Skeletal muscle satellite cell (primary cell): ENCODE data around the gene TTC33.
"Not testable (repeated sequence)": the region's sequence is repeated elsewhere in the genome, so short reads cannot be mapped to it uniquely, and the experiment has no call there.

ENCODE experiments used
- H3K27me3 ChIP-seq: 2 replicates; pipeline ENCODE4 v1.7.0; 2013; ENCODE audit warnings: low read length; ENCODE audit not compliant: control insufficient read depth, insufficient read depth
- H3K36me3 ChIP-seq: 2 replicates; pipeline ENCODE4 v1.7.0; 2013; ENCODE audit warnings: mild to moderate bottlenecking, control low read depth, low read length; ENCODE audit not compliant: insufficient read depth
- H3K4me1 ChIP-seq: 2 replicates; pipeline ENCODE4 v1.7.0; 2013; ENCODE audit warnings: low read length; ENCODE audit not compliant: control insufficient read depth, insufficient read depth
- H3K4me2 ChIP-seq: 2 replicates; pipeline ENCODE4 v1.7.0; 2013; ENCODE audit warnings: mild to moderate bottlenecking, low read length
- H3K4me3 ChIP-seq: 2 replicates; pipeline ENCODE4 v1.7.0; 2013; ENCODE audit warnings: low read length
- H3K9ac ChIP-seq: 2 replicates; pipeline ENCODE4 v1.7.0; 2013; ENCODE audit warnings: mild to moderate bottlenecking, low read depth, low read length, moderate library complexity
- H3K9me3 ChIP-seq: replicated peaks from 2 replicates; pipeline ENCODE4 v1.7.0; 2013; ENCODE audit warnings: mild to moderate bottlenecking, control low read depth, low read length

The TTC33 gene

DNA sequence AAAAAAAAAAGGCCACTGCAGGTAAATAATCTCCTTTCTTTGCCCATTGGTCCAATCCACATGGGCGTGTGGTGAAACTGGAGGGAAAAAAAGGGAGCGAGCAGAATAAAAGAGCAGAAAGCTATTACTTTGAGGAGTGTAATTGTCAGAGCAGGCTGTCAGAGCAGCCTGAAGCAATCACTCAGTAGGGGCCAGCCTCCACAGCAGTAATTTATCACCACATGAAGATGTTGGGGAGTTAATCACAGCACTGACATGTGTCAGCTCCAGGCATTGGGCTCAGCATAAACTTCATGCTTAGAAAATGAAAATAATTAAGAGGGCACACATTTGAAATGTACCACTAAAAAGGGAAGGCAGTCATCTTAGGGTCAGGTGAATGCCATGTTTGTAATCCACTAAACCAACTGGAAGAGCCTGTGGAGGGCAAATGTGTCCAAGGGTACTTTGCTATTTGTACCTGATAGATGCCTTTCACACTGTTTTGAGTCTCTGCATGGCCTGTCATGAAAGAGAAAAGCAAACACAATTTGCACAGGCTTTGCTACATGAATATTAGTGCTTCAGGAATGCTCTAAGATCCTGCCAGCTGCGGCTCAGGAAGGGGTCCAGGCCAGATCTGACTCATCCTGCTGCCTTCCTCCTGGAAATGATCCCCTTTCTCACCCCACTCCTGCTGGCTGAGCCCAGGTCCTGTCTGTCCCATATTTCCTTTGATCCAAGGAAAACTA lies 79.0 kb downstream of the TTC33 start:
- Histone ChIP-seq H3K36me3 (peaks cover 8% of the 10 kb centered on the region), H3K9ac (peak overlapping the region; percentile 93), H3K4me3 (peak overlapping the region; percentile 77), H3K4me2 (peak overlapping the region; percentile 89), H3K27me3 (no peaks in the 10 kb centered on the region), H3K9me3 (no peaks in the 10 kb centered on the region), H3K4me1 (peaks cover 31% of the 10 kb centered on the region)

DNA sequence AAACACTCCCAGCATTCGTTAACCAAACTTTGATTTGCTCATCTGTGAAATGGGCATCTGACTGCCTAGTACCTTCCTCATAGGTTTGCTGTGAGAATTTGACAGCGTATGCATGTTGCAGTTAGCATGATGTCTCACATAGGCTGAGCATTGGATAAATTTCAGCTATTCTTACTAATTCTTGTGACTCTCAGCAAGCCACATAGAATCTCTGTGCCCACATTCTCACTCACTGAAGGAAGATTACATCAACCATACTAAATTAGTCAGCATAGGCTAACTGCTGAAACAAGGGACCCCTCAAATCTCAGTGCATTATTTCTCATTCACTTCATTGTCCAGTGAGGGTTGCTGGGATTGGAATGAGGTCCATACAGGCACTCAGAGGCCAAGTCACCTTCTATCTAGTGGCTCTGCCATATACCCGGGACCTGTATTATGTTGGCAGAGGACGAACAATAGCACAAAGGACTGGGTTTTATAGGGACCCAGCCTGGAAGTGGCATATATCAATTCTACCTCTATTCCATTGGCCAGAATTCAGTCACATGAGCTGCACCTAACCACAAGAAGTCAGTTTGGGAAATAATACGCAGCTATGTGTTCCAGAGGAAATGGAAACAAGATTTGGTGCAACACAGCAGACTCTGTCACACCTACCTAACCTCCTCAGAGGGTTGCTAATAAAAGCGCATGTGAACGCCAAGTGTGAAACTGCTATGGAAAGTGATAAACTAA lies 80.2 kb downstream of the TTC33 start:
- no peaks in the 10 kb centered on the region for H3K27me3 ChIP-seq
- H3K4me3 ChIP-seq: no peak overlapping the region
- H3K9me3 ChIP-seq: no peaks in the 10 kb centered on the region
- no peaks in the 10 kb centered on the region for H3K36me3 ChIP-seq
- peaks cover 31% of the 10 kb centered on the region for H3K4me1 ChIP-seq
- H3K9ac ChIP-seq: no peak overlapping the region
- no peak overlapping the region for H3K4me2 ChIP-seq

DNA sequence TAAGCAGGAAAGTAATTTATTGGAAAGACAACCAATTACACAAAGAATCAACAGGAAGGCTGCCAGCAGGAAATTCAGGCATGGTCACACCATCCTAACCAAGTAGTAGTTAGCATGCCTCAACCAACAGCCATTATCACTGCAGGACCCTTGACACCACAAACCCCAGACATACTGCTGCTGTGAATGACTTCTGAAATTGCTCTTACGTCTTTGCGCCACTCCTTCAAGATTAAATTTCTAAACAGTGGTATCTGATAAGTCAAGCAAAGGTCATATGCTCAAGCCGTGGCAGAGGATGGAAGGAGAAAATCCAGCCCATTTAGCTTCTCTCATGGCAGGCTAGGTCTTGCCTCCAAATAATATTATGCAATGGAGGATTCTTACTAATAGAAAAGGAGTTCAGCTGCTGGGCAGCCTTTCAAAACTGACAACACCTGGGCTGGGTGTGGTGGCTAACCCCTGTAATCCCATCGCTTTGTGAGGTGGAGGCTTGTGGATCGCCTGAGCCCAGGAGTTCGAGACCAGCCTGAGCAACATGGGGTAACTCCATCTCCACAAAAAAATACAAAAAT lies 81.0 kb downstream of the TTC33 start:
- no peaks in the 10 kb centered on the region for H3K27me3 ChIP-seq
- peaks cover 31% of the 10 kb centered on the region for H3K4me1 ChIP-seq
- H3K9me3 ChIP-seq: no peaks in the 10 kb centered on the region
- no peak overlapping the region for H3K9ac ChIP-seq
- H3K36me3 ChIP-seq: no peaks in the 10 kb centered on the region
- no peak overlapping the region for H3K4me3 ChIP-seq
- no peak overlapping the region for H3K4me2 ChIP-seq

DNA sequence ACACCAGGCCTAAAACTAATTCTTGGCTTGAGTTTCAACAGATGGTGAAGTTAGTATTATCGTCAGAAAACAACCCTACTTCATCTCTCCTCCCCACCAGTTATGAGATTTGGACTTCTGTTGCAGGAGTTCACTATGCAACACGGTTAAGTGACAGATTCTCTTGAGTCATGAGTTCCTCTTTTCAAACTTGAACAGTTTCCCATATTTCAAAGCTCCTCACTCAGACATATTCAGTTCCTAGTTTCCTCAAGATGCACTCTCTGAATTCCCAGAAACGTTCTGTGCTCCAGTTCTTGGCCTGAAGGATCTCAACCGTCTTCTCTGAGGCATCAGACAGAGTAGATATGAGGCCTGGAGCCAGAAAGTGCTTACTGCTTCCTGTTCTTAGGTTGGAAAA lies 83.3 kb downstream of the TTC33 start:
- Histone ChIP-seq H3K27me3 (no peaks in the 10 kb centered on the region), H3K9me3 (no peaks in the 10 kb centered on the region), H3K4me3 (no peak overlapping the region), H3K9ac (no peak overlapping the region), H3K36me3 (no peaks in the 10 kb centered on the region), H3K4me2 (no peak overlapping the region), H3K4me1 (peaks cover 22% of the 10 kb centered on the region)

DNA sequence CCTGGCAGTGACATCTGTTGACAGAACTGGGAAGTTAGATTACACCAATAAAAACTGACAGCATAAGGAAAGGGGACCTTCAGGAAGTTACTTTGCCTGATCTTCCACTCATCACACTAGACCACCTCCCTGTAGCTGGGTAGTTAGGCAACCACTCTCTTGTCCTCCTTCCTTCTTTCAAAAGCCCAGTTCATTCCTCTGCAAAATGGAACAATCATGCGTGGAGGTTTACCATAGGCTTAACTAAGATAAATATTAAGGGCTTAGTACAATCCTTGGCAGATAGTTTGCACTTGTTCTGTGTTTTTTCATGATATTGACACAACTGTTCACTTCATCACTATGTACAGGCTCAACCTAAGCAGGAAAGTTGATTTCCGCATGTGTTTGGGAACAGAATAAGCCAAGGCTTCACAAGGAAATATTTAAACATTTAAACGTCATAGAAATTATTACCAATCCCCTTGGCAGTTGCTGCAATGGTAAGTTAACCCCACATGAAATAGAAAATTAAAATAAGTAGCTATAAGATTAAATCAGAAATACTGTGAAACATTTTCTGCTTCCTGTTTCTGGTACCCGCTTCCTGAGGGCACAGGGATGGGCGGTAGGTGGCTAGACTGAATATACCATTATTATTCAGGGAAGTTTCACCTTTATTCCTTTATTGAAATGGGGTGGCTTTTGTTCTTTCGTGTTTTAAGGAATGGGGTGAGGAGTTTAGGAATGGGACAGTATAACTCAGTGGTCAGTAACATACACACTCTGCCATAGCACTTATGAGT lies 86.0 kb downstream of the TTC33 start:
- H3K9ac ChIP-seq: no peak overlapping the region
- peaks cover 9% of the 10 kb centered on the region for H3K4me1 ChIP-seq
- no peak overlapping the region for H3K4me3 ChIP-seq
- H3K9me3 ChIP-seq: no peaks in the 10 kb centered on the region
- H3K4me2 ChIP-seq: no peak overlapping the region
- H3K27me3 ChIP-seq: no peaks in the 10 kb centered on the region
- H3K36me3 ChIP-seq: no peaks in the 10 kb centered on the region

DNA sequence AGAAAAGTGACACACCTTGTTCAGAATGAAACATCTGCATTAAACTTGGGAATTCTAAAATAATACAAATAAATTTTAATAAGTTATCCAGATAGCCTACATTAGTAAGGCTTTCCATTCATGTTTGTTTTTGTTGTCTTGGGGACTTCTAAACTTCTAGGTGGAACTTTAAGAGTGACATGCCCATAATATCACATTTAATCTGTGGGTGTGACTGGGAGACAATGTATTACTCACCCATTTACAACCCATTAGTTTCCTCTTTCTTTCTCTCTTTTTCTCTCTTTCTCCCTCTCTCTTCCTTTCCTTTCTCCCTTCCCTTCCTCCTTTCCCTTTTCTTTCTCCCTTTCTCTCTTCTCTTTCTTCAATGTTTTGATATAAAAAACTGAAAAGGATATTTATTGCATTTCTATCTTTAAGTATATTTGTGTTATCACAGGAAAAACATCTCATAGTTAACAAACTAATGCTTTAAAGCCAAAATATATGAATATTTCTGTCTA lies 88.5 kb downstream of the TTC33 start:
- H3K9me3 ChIP-seq: no peaks in the 10 kb centered on the region
- H3K4me1 ChIP-seq: peaks cover 6% of the 10 kb centered on the region
- no peak overlapping the region for H3K4me3 ChIP-seq
- H3K9ac ChIP-seq: no peak overlapping the region
- H3K36me3 ChIP-seq: no peaks in the 10 kb centered on the region
- H3K27me3 ChIP-seq: no peaks in the 10 kb centered on the region
- H3K4me2 ChIP-seq: no peak overlapping the region

DNA sequence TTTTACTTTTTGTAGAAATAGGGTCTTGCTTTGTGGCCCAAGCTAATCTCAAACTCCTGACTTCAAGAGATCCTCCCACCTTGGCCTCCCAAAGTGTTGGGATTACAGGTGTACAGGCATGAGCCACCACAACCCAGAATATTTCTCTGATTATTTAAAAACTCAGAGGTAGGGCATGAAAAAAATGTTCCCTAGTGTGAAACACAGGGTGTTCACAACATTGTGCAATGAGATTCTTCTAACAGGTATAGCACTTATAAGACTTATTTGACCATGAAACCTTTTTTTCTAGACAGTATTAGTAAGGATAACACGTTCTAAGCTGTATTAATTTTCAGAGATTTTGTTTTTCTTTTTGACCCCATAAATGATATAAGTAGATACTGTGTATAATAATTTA lies 89.1 kb downstream of the TTC33 start:
- no peak overlapping the region for H3K4me3 ChIP-seq
- peaks cover 6% of the 10 kb centered on the region for H3K4me1 ChIP-seq
- no peak overlapping the region for H3K9ac ChIP-seq
- no peaks in the 10 kb centered on the region for H3K36me3 ChIP-seq
- H3K4me2 ChIP-seq: no peak overlapping the region
- H3K9me3 ChIP-seq: no peaks in the 10 kb centered on the region
- no peaks in the 10 kb centered on the region for H3K27me3 ChIP-seq

DNA sequence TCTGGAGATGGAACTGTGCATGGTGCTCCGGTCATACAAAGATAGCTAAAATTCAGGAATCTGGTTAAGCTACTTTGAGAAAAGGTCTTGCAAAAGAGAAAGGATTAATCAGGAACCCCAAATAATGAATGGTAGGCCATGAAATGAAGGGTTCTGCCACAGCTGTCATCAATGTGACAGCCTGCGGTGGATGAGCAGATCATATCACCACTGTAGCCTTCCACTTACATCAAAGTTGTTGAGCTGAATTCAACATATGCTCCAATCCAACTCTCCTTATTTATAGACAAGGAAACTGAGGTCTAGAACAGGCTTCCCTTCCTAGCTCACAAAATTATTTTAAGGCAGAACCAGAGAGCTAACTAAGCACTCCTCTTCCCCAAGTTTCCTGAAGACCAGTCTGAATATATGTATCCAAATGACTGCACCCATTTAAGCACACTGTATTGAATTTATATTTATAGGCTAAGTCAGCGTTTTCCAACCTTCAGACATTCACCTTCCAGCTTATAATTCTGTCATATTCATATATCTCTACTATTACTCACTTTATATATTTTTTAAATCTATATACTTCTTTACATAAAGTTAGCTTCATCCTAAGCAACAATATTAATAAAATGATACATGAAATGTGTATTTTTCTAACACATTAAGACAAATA lies 90.0 kb downstream of the TTC33 start:
- Histone ChIP-seq H3K9me3 (no peaks in the 10 kb centered on the region), H3K4me1 (peaks cover 6% of the 10 kb centered on the region), H3K9ac (no peak overlapping the region), H3K27me3 (no peaks in the 10 kb centered on the region), H3K4me3 (no peak overlapping the region), H3K4me2 (no peak overlapping the region), H3K36me3 (no peaks in the 10 kb centered on the region)

DNA sequence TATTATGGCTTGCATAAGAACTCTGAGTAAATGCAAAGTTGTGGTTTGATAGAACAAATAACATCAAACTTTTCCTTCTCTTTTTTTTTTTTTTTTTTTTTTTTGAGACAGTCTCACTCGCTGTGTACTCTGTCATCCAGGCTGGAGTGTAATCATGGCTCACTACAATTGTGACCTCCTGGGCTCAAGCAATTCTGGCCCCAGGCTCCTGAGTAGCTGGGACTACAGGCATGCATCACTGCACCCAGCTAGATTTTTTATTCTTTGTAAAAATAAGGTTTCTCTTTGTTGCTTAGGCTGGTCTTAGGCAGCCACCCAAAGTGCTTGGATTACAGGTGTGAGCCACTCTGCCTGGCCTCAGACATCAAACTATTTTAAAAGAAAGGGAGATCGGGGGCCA lies 95.0 kb downstream of the TTC33 start:
- peaks cover 6% of the 10 kb centered on the region for H3K4me1 ChIP-seq
- H3K36me3 ChIP-seq: no peaks in the 10 kb centered on the region
- no peaks in the 10 kb centered on the region for H3K27me3 ChIP-seq
- H3K9ac ChIP-seq: no peak overlapping the region
- no peak overlapping the region for H3K4me2 ChIP-seq
- no peaks in the 10 kb centered on the region for H3K9me3 ChIP-seq
- H3K4me3 ChIP-seq: no peak overlapping the region

DNA sequence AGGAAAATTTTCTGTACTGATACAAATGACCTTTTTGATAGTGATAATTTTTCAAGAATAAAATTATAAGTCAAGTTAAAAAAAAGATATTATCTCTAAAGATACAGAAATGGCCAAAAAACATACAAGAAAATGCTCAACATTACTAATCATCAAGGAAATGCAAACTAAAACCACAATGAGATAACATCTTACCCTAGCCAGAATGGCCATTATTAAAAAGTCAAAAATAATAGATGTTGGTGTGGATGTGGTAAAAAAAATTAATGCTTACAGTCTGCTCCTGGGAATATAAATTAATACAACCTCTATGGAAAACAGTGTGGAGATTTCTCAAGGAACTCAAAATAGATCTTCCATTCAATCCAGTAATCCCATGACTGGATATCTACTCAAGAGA lies 99.0 kb downstream of the TTC33 start:
- Histone ChIP-seq H3K36me3 (no peaks in the 10 kb centered on the region), H3K27me3 (no peaks in the 10 kb centered on the region), H3K4me1 (peaks cover 19% of the 10 kb centered on the region), H3K4me3 (no peak overlapping the region), H3K9ac (no peak overlapping the region), H3K9me3 (no peaks in the 10 kb centered on the region), H3K4me2 (no peak overlapping the region)

DNA sequence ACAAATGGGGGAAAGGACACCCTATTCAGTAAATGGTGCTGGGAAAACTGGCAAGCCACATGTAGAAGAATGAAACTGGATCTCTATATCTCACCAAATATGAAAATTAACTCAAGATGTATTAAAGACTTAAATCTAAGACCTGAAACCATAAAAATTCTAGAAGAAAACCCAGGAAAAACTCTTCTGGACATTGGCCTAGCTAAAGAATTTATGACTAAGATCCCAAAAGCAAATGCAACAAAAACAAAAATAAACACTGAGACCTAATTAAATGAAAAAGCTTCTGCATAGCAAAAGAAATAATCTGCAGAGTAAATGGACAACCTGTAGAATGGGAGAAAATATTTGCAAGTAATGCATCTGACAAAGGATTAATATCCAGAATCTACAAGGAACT lies 99.7 kb downstream of the TTC33 start:
- not testable (repeated sequence) for H3K9me3 ChIP-seq, H3K27me3 ChIP-seq, H3K36me3 ChIP-seq, H3K4me3 ChIP-seq, H3K9ac ChIP-seq
- Histone ChIP-seq H3K4me1 (peaks cover 19% of the 10 kb centered on the region), H3K4me2 (peak overlapping the region; percentile 16)
